ENCODE results near the gene NOM1. TPM values are rescaled to one million over a fixed set of nuclear protein-coding genes. Genes with fewer than 3 reads are reported as not detected.

NOM1 gene
- polyA plus RNA-seq, 1 of the 3 experiments (the other 2 are of a cell fraction): 18.1 TPM

DNA sequence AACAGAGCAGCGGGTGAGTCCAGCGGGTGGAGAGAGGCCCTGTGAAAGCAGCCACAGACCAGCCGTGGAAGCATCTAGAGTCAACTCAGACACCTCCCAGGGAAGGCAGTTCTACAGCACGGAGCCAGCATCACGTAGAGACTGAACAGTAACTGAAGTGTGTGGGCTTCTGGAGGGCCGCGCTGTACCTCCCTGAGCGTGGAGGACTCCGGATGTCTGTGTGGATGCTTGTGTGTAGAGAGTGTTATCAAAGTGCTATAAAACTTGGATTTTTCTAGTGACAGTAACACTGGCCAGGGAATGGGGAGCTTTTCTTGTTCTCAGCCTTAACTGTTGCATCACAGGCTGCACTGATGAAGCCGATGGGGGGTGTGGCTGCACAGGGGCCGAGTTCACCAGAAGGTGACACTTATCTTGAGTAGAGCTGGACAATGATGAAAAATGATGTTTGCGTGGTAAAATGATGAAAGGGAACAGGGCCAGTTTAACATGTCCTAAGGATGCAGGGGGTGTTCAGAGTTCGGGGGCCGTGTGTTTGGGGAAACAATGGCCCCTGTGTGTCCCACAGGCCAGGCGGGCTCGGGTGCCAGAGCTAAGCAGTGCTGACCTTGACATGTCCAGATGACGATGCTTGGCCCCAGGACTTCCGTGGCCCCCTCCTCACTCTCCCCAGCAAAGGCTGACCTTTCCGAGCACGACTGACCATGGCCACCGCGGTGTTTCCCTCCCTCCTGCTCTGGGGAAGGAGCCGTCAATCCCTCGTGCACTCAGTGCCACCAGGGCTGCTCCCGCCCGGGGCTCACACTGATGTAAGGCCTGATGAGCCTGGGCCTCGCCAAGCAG is 39.1 kb downstream of the NOM1 start:
- ChIA-PET CTCF (interaction anchor here (1.0 to 1.9 kb wide), 4 partner anchors 14 to 285 kb away, joined by 4 to 5 read pairs (median 4); no protein-coding TSS in a partner anchor), POLR2A (no interaction called here)
- Histone ChIP-seq H3K27me3 (ENCODE audit: insufficient read depth) (0 out of 2 replicates have a peak, but pooled peaks cover 6% of the 10 kb centered on the region), H3K9me3 (no peaks in the 10 kb centered on the region), H2AFZ (ENCODE audit: low read depth) (no peak overlapping the region), H3K4me3 (ENCODE audit: low read depth in 2 of 2, low read length in 1 of 2) (no peak overlapping the region), H3K9me2 (no peaks in the 10 kb centered on the region), H3F3A (replicated peaks; ENCODE audit: insufficient read depth) (no peaks in the 10 kb centered on the region), H3K9ac (no peak overlapping the region), H3K79me2 (ENCODE audit: insufficient read depth) (no peaks in the 10 kb centered on the region), H3K4me1 (ENCODE audit: control insufficient read depth in 1 of 2, insufficient read depth in 2 of 2, low read depth in 1 of 2, low read length in 1 of 2) (peaks cover 0 to 7% of the 10 kb centered on the region in 2 experiments; a peak in 1 of 4 replicates), H3K27ac (ENCODE audit: low read depth in 2 of 2, low read length in 1 of 2) (no peak overlapping the region), H3K4me2 (no peak overlapping the region), H3K36me3 (replicated peaks in 1 of 2; ENCODE audit: control insufficient read depth in 1 of 2, insufficient read depth in 2 of 2, low read length in 1 of 2) (no peaks in the 10 kb centered on the region), H4K20me1 (ENCODE audit: insufficient read depth) (no peaks in the 10 kb centered on the region)
- peak; percentile 35 for DNase-seq
- TF ChIP-seq FOXJ3 (CRISPR knock-in tag; IDR thresholded peaks at IDR 0.05) (no peak), TEAD4 (IDR thresholded peaks at IDR 0.05; ENCODE audit: borderline replicate concordance, insufficient read depth) (no peak), MEF2A (IDR thresholded peaks at IDR 0.05; ENCODE audit: borderline replicate concordance, low read depth) (no peak)
- 76% methylated on average over 27 of the region's 27 CpGs for WGBS (ENCODE audit: low lambda C conversion rate)

DNA sequence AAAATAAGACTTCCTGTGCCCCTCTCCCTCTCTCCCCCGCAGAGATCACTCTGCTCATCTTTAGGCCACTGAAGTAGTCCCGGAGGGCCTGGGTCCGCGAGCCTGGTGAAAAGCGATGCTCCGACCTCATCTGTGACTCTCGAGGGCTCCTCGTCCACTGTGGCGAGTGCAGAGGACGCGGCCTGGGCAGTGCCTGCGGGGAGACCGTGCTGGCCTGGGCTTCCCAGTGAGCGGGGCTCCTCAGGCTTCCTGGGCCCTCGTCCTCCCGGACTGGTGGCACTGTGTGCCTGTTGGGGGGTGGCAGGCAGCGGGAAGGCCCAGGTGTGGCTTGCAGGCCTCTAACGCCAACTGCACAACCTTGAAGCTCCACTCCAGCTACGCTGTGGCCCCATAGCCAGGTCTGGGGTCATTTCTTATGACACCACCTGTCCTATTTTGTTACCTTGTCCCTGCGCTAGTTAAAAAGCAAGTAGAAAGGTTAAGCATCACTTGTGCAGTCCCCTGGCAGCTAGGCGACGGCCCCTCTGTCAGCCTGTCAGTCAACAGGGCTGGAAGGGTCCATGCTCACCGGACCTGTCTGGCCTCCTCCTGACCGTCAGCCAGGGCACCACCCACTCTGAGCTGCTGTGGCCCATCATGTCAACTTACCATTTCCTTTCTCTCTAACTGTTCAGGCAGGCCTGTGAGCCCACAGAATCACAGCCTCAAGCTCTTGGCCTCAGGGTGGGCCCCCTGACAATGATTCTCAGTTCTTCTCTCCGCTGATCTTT is 40.4 kb downstream of the NOM1 start:
- POLR2A ChIA-PET: no interaction called here
- H3K4me1 ChIP-seq (ENCODE audit: control insufficient read depth in 1 of 2, insufficient read depth in 2 of 2, low read depth in 1 of 2, low read length in 1 of 2): peaks cover 0 to 10% of the 10 kb centered on the region in 2 experiments; a peak in 1 of 4 replicates
- no peaks in the 10 kb centered on the region for H4K20me1 ChIP-seq (ENCODE audit: insufficient read depth)
- WGBS (ENCODE audit: low lambda C conversion rate): 81% methylated on average over 20 of the region's 25 CpGs
- H3K9ac ChIP-seq: no peak overlapping the region
- H3K4me2 ChIP-seq: no peak overlapping the region
- no peak overlapping the region for H3K4me3 ChIP-seq (ENCODE audit: low read depth in 2 of 2, low read length in 1 of 2)
- H3K27me3 ChIP-seq (ENCODE audit: insufficient read depth): 0 out of 2 replicates have a peak, but pooled peaks cover 6% of the 10 kb centered on the region
- no peak for TF ChIP-seq GABPA (IDR thresholded peaks at IDR 0.05; ENCODE audit: low read depth)
- no peak overlapping the region for H2AFZ ChIP-seq (ENCODE audit: low read depth)
- H3K36me3 ChIP-seq (replicated peaks in 1 of 2; ENCODE audit: control insufficient read depth in 1 of 2, insufficient read depth in 2 of 2, low read length in 1 of 2): no peaks in the 10 kb centered on the region
- no peak overlapping the region for H3K27ac ChIP-seq (ENCODE audit: low read depth in 2 of 2, low read length in 1 of 2)
- no peaks in the 10 kb centered on the region for H3K79me2 ChIP-seq (ENCODE audit: insufficient read depth)
- DNase-seq: peak; percentile 34
- H3K9me2 ChIP-seq: no peaks in the 10 kb centered on the region
- no peaks in the 10 kb centered on the region for H3K9me3 ChIP-seq
- H3F3A ChIP-seq (replicated peaks; ENCODE audit: insufficient read depth): no peaks in the 10 kb centered on the region
- CTCF ChIA-PET: interaction anchor here (2.3 kb wide), 1 partner anchor 16 kb away, joined by 8 read pairs; no protein-coding TSS in a partner anchor

GRCh38 chr7:156993021-156993924 is 43.8 kb downstream of the NOM1 start:
- ChIA-PET CTCF (interaction anchor here (0.7 to 3.0 kb wide), 8 partner anchors 9 to 371 kb away, joined by 3 to 14 read pairs (median 3); partner anchors contain the start of gene NOM1), POLR2A (no interaction called here)
- peak; percentile 61 for DNase-seq
- no peaks in the 10 kb centered on the region for H3K9me3 ChIP-seq
- no peaks in the 10 kb centered on the region for H3K9me2 ChIP-seq
- H3K4me3 ChIP-seq (ENCODE audit: low read depth in 2 of 2, low read length in 1 of 2): no peak overlapping the region
- H3K4me1 ChIP-seq (ENCODE audit: control insufficient read depth in 1 of 2, insufficient read depth in 2 of 2, low read depth in 1 of 2, low read length in 1 of 2): peaks cover 0 to 10% of the 10 kb centered on the region in 2 experiments; a peak in 1 of 4 replicates
- WGBS (ENCODE audit: low lambda C conversion rate): 43% methylated on average over 30 of the region's 32 CpGs
- TF ChIP-seq, protein P1, sequence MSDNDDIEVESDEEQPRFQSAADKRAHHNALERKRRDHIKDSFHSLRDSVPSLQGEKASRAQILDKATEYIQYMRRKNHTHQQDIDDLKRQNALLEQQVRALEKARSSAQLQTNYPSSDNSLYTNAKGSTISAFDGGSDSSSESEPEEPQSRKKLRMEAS (IDR thresholded peaks at IDR 0.05; ENCODE audit: low read depth): no peak
- TF ChIP-seq GATA2 (CRISPR knock-in tag; IDR thresholded peaks at IDR 0.05): peak; percentile 68
- TF ChIP-seq EZH2phosphoT487 (IDR thresholded peaks at IDR 0.05; ENCODE audit: borderline replicate concordance, low read depth): no peak
- peaks cover 30% of the 10 kb centered on the region for H3K27me3 ChIP-seq (ENCODE audit: insufficient read depth)
- H3K36me3 ChIP-seq (replicated peaks in 1 of 2; ENCODE audit: control insufficient read depth in 1 of 2, insufficient read depth in 2 of 2, low read length in 1 of 2): no peaks in the 10 kb centered on the region
- no peaks in the 10 kb centered on the region for H3K79me2 ChIP-seq (ENCODE audit: insufficient read depth)
- no peak overlapping the region for H3K27ac ChIP-seq (ENCODE audit: low read depth in 2 of 2, low read length in 1 of 2)
- no peak overlapping the region for H3K9ac ChIP-seq
- H3K4me2 ChIP-seq: no peak overlapping the region
- H3F3A ChIP-seq (replicated peaks; ENCODE audit: insufficient read depth): no peaks in the 10 kb centered on the region
- no peaks in the 10 kb centered on the region for H4K20me1 ChIP-seq (ENCODE audit: insufficient read depth)
- no peak overlapping the region for H2AFZ ChIP-seq (ENCODE audit: low read depth)
